ENCODE measurements around the gene CNTN3. TPM values are rescaled to one million over a fixed set of nuclear protein-coding genes. Genes with fewer than 3 reads are reported as not detected.

CNTN3 gene
- total RNA-seq, 1 experiment from 2014 or later: not detected

GRCh38 chr3:74631351-74632140 lies 17.1 kb upstream of the CNTN3 start:
- no peak overlapping the region for H3K27ac ChIP-seq (ENCODE audit: low read depth, low read length)
- no peak overlapping the region for H3K4me3 ChIP-seq (replicated peaks in 1 of 2; ENCODE audit: low read depth in 1 of 2, low read length in 2 of 2)
- no peaks in the 10 kb centered on the region for H4K20me1 ChIP-seq (ENCODE audit: insufficient read depth)
- ChIA-PET POLR2A (no interaction called here), CTCF (no interaction called here), RAD21 (ENCODE audit: low non-redundant PET in 1 of 2, low total read pairs in 2 of 2, uncharacterized antibody in 2 of 2, unreplicated experiment in 2 of 2) (no interaction called here)
- H3K27me3 ChIP-seq (ENCODE audit: insufficient read depth, low read length): no peaks in the 10 kb centered on the region
- no TSS peak for BruUV-seq (replicated peaks)
- intact Hi-C loops (cut with micrococcal nuclease): no loop called here
- H3K9ac ChIP-seq (ENCODE audit: low read length): no peak overlapping the region
- DNase-seq (ENCODE audit: low read depth, low spot score) (no peak), ATAC-seq (no peak)
- no peaks in the 10 kb centered on the region for H3K79me2 ChIP-seq (ENCODE audit: insufficient read depth, low read length)
- peaks cover 3 to 9% of the 10 kb centered on the region in 2 experiments; a peak in 2 of 4 replicates for H3K9me3 ChIP-seq (ENCODE audit: control insufficient read depth in 1 of 2, insufficient read depth in 1 of 2, low read depth in 1 of 2, low read length in 2 of 2)
- H3K4me2 ChIP-seq (ENCODE audit: low read length): no peak overlapping the region
- no peak overlapping the region for H2AFZ ChIP-seq (ENCODE audit: low read depth, low read length, poor library complexity, severe bottlenecking)
- H3K9me2 ChIP-seq (ENCODE audit: insufficient read depth): no peaks in the 10 kb centered on the region
- H3K36me3 ChIP-seq (ENCODE audit: control insufficient read depth in 1 of 2, insufficient read depth in 2 of 2, low read length in 2 of 2): no peaks in the 10 kb centered on the region
- TF ChIP-seq POLR2AphosphoS5 (IDR thresholded peaks at IDR 0.05; ENCODE audit: low read depth, low read length): no peak
- no peak for TF ChIP-seq SP1 (IDR thresholded peaks at IDR 0.05; ENCODE audit: low read depth)
- TF ChIP-seq ZBTB33 (IDR thresholded peaks at IDR 0.05; ENCODE audit: extremely low read depth, insufficient replicate concordance, low read length): no peak
- no peak for TF ChIP-seq CEBPB (IDR thresholded peaks at IDR 0.05; ENCODE audit: low read depth)
- no peak for TF ChIP-seq JUND (IDR thresholded peaks at IDR 0.05)
- TF ChIP-seq EZH2phosphoT487 (IDR thresholded peaks at IDR 0.05; ENCODE audit: borderline replicate concordance): no peak
- no peak for TF ChIP-seq CTCF (IDR thresholded peaks at IDR 0.05 in 2 of 3, conservative IDR thresholded peaks at IDR 0.05 in 1 of 3; ENCODE audit: borderline replicate concordance in 1 of 3, insufficient read depth in 1 of 3, low read depth in 2 of 3, low read length in 2 of 3)
- TF ChIP-seq REST (IDR thresholded peaks at IDR 0.05; ENCODE audit: low read depth): no peak
- no peak for TF ChIP-seq ELF1 (IDR thresholded peaks at IDR 0.05; ENCODE audit: borderline replicate concordance, low read depth)
- no peak for TF ChIP-seq CBX3 (IDR thresholded peaks at IDR 0.05; ENCODE audit: low read depth)
- TF ChIP-seq EGR1 (IDR thresholded peaks at IDR 0.05; ENCODE audit: low read depth): no peak
- no peak for TF ChIP-seq MAX (IDR thresholded peaks at IDR 0.05)
- no peak for TF ChIP-seq TCF7L2 (IDR thresholded peaks at IDR 0.05; ENCODE audit: borderline replicate concordance, extremely low read depth, insufficient read depth, insufficient read length)
- TF ChIP-seq YY1 (IDR thresholded peaks at IDR 0.05; ENCODE audit: extremely low read depth, insufficient replicate concordance, low read depth, low read length): no peak
- no peak for TF ChIP-seq SRF (IDR thresholded peaks at IDR 0.05; ENCODE audit: low read depth)
- no peak for TF ChIP-seq EZH2 (IDR thresholded peaks at IDR 0.05)
- no peak for TF ChIP-seq ATF3 (IDR thresholded peaks at IDR 0.05)
- no peak for TF ChIP-seq ZNF274 (IDR thresholded peaks at IDR 0.05; ENCODE audit: low read depth, low read length)
- no peak for TF ChIP-seq ZFX (IDR thresholded peaks at IDR 0.05)
- no peak for TF ChIP-seq FOSL1 (IDR thresholded peaks at IDR 0.05; ENCODE audit: low read depth)
- H3K4me1 ChIP-seq (ENCODE audit: control insufficient read depth in 1 of 2, insufficient read depth in 2 of 2, low read length in 2 of 2): no peaks in the 10 kb centered on the region
